NT2/D1 (cell line): ENCODE data around the gene PPM1B.

Experiments
- DNase-seq: peaks from one replicate; pipeline ENCODE4 v3.0.0-alpha.2; 2011; ENCODE audit warnings: low read depth, low spot score
- H3K27me3 ChIP-seq: 2 replicates; pipeline ENCODE4 v1.6.0; 2011; ENCODE audit warnings: mild to moderate bottlenecking; ENCODE audit not compliant: insufficient read length, insufficient read depth
- H3K36me3 ChIP-seq: 2 replicates; pipeline ENCODE4 v1.6.1; 2011; ENCODE audit warnings: mild to moderate bottlenecking, low read length, mixed read lengths; ENCODE audit not compliant: insufficient read depth, insufficient read length
- H3K4me1 ChIP-seq: 2 replicates; pipeline ENCODE4 v1.5.1; 2011; ENCODE audit not compliant: insufficient read depth, insufficient read length
- H3K4me3 ChIP-seq: 2 replicates; pipeline ENCODE4 v1.5.1; 2011; ENCODE audit warnings: low read depth; ENCODE audit not compliant: insufficient read length
- H3K9ac ChIP-seq: 2 replicates; pipeline ENCODE4 v1.6.0; 2011; ENCODE audit warnings: low read depth; ENCODE audit not compliant: insufficient read length
- H3K9me3 ChIP-seq: 2 replicates; pipeline ENCODE4 v1.5.1; 2011; ENCODE audit warnings: mild to moderate bottlenecking, low read length; ENCODE audit not compliant: insufficient read depth
- SUZ12 ChIP-seq: IDR thresholded peaks from 2 replicates; pipeline ENCODE4 v1.6.1; 2011; ENCODE audit not compliant: insufficient read length, insufficient read depth; ENCODE audit errors: extremely low read depth
- YY1 ChIP-seq: IDR thresholded peaks from 2 replicates; pipeline ENCODE4 v1.6.1; 2011; ENCODE audit not compliant: insufficient read length, insufficient read depth
- ZNF274 ChIP-seq: IDR thresholded peaks from 2 replicates; pipeline ENCODE4 v1.6.1; 2011; ENCODE audit warnings: mild to moderate bottlenecking, low read depth, low read length

Gene PPM1B

GRCh38 chr2:44139741-44140140, 28.9 kb upstream of the PPM1B start:
- Histone ChIP-seq H3K4me1 (no peaks in the 10 kb centered on the region), H3K27me3 (no peaks in the 10 kb centered on the region), H3K36me3 (no peaks in the 10 kb centered on the region), H3K9ac (no peak overlapping the region), H3K4me3 (no peak overlapping the region), H3K9me3 (peaks cover 24% of the 10 kb centered on the region; the same call in 1 of the 2 replicates)
- no peak for TF ChIP-seq ZNF274
- TF ChIP-seq SUZ12 = no peak
- TF ChIP-seq YY1 = no peak
- DNase-seq = no peak

GRCh38 chr2:44142306-44142705, 26.4 kb upstream of the PPM1B start:
- H3K4me1 ChIP-seq = no peaks in the 10 kb centered on the region
- H3K4me3 ChIP-seq = no peak overlapping the region
- 0 out of 2 replicates have a peak, but pooled peaks cover under 1% of the 10 kb centered on the region for H3K9me3 ChIP-seq
- H3K27me3 ChIP-seq = no peaks in the 10 kb centered on the region
- TF ChIP-seq ZNF274 = no peak
- no peak for TF ChIP-seq YY1
- TF ChIP-seq SUZ12 = no peak
- DNase-seq = no peak
- H3K36me3 ChIP-seq = no peaks in the 10 kb centered on the region
- no peak overlapping the region for H3K9ac ChIP-seq

- Histone ChIP-seq H3K9ac (no peak overlapping the region), H3K4me3 (no peak overlapping the region), H3K36me3 (no peaks in the 10 kb centered on the region), H3K27me3 (no peaks in the 10 kb centered on the region), H3K9me3 (no peaks in the 10 kb centered on the region), H3K4me1 (no peaks in the 10 kb centered on the region)
- no peak for DNase-seq
- no peak for TF ChIP-seq ZNF274
- no peak for TF ChIP-seq SUZ12
- no peak for TF ChIP-seq YY1
Observed at GRCh38 chr2:44143701-44144100, 25.0 kb upstream of the PPM1B start.

- DNase-seq = no peak
- Histone ChIP-seq H3K9me3 (no peaks in the 10 kb centered on the region), H3K9ac (no peak overlapping the region), H3K4me3 (no peak overlapping the region), H3K36me3 (no peaks in the 10 kb centered on the region), H3K27me3 (no peaks in the 10 kb centered on the region), H3K4me1 (peaks cover 4% of the 10 kb centered on the region)
- TF ChIP-seq YY1 (no peak), SUZ12 (no peak)
Observed at GRCh38 chr2:44148999-44149398, 19.7 kb upstream of the PPM1B start.

- Histone ChIP-seq H3K36me3 (no peaks in the 10 kb centered on the region), H3K4me1 (peaks cover 4% of the 10 kb centered on the region), H3K9me3 (no peaks in the 10 kb centered on the region), H3K9ac (no peak overlapping the region), H3K4me3 (no peak overlapping the region), H3K27me3 (no peaks in the 10 kb centered on the region)
- DNase-seq = no peak
- TF ChIP-seq YY1 (no peak), SUZ12 (no peak), ZNF274 (no peak)
Observed at GRCh38 chr2:44150473-44150872, 18.2 kb upstream of the PPM1B start.

- Histone ChIP-seq H3K4me3 (no peak overlapping the region), H3K9ac (no peak overlapping the region), H3K36me3 (no peaks in the 10 kb centered on the region), H3K4me1 (peaks cover 4% of the 10 kb centered on the region), H3K27me3 (no peaks in the 10 kb centered on the region), H3K9me3 (no peaks in the 10 kb centered on the region)
- no peak for TF ChIP-seq ZNF274
- TF ChIP-seq SUZ12 = no peak
- no peak for TF ChIP-seq YY1
- DNase-seq = no peak
Observed at GRCh38 chr2:44152865-44153669, 15.6 kb upstream of the PPM1B start.

- no peak for DNase-seq
- Histone ChIP-seq H3K27me3 (no peaks in the 10 kb centered on the region), H3K9me3 (no peaks in the 10 kb centered on the region), H3K4me3 (no peak overlapping the region), H3K9ac (no peak overlapping the region), H3K36me3 (no peaks in the 10 kb centered on the region), H3K4me1 (no peaks in the 10 kb centered on the region)
- TF ChIP-seq ZNF274 (no peak), YY1 (no peak), SUZ12 (no peak)
Observed at GRCh38 chr2:44155666-44156446, 12.8 kb upstream of the PPM1B start.
